Fibroblast of lung (primary cell): ENCODE measurements around the gene TGFB2.

Source experiments
- CTCF ChIP-seq, 2 donors: IDR thresholded peaks in 1 of 2; conservative IDR thresholded peaks in 1 of 2; 1 replicate in 1 of 2; 2 replicates in 1 of 2; pipeline ENCODE4 v1.5.1; 2011 to 2012; ENCODE audit warnings: low read length in 2 of 2, control low read depth in 1 of 2, inconsistent platforms in 1 of 2, low read depth in 1 of 2, mild to moderate bottlenecking in 1 of 2
- EZH2 ChIP-seq: IDR thresholded peaks from 2 replicates; pipeline ENCODE4 v1.5.1; 2012; ENCODE audit warnings: low read length, control low read depth, mild to moderate bottlenecking; ENCODE audit errors: missing control alignments

GRCh38 chr1:218364028-218364710 is 19.0 kb downstream of the TGFB2 start:
- no peak for TF ChIP-seq EZH2
- no peak for TF ChIP-seq CTCF (conservative IDR thresholded peaks at IDR 0.05 in 1 of 2, IDR thresholded peaks at IDR 0.05 in 1 of 2; ENCODE audit: low read depth in 1 of 2, low read length in 2 of 2)
